Measurements from ENCODE around the gene ACTR3.

DNA sequence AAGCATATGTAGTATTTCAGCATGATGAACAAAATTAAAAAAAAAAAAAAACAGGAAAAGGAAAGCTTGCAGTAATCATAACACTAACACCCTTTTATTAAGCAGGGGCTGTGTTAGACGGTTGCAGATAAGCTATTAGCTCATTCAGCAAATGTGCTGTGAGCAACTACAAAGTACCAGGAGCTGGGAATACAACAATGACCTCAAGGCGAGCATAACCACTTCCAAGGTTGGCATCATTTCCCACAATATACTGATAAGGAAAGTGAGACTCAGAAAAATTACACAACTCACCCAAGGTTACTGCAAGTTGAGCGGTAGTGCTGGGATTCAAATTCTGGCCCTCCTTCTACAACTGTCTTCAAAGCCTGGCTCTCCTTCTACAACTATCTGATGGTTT is 38.2 kb upstream of the ACTR3 start:
- TF ChIP-seq, protein P1, sequence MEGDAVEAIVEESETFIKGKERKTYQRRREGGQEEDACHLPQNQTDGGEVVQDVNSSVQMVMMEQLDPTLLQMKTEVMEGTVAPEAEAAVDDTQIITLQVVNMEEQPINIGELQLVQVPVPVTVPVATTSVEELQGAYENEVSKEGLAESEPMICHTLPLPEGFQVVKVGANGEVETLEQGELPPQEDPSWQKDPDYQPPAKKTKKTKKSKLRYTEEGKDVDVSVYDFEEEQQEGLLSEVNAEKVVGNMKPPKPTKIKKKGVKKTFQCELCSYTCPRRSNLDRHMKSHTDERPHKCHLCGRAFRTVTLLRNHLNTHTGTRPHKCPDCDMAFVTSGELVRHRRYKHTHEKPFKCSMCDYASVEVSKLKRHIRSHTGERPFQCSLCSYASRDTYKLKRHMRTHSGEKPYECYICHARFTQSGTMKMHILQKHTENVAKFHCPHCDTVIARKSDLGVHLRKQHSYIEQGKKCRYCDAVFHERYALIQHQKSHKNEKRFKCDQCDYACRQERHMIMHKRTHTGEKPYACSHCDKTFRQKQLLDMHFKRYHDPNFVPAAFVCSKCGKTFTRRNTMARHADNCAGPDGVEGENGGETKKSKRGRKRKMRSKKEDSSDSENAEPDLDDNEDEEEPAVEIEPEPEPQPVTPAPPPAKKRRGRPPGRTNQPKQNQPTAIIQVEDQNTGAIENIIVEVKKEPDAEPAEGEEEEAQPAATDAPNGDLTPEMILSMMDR (IDR thresholded peaks at IDR 0.05; ENCODE audit: low read depth, low read length, poor library complexity, severe bottlenecking) = no peak
- no peak for TF ChIP-seq EZH2phosphoT487 (IDR thresholded peaks at IDR 0.05; ENCODE audit: borderline replicate concordance, low read length)
